Measurements from ENCODE around the gene FHOD1. TPM values are rescaled to one million over a fixed set of nuclear protein-coding genes. Genes with fewer than 3 reads are reported as not detected.
A peak's percentile ranks its signal among the peaks of the same experiment; 100 is the strongest.

The FHOD1 gene
- total and polyA plus RNA-seq, 2 donors (not counting 1 experiment from before 2014, with no cell fraction given) = 46.3 to 46.9 TPM

DNA sequence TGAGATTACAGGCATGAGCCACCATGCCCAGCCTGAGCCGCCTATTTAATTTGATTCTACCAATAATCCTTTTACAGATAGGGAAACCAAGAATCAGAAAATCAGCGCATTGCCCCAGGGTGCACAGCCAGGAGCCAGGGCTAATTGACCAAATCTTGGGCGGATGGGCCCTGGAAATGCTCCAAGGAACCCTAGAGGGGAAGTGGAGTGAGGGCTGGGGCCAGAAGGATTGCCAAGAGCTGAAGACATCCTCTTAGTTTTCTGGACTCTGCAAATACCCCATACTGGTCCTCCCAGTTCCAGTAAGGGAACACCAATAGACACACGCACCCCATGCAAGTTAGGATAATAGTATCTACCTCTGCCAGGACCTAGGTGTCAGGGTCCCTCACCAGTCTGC lies 3.8 kb downstream of the FHOD1 start:
- H3K4me1 ChIP-seq (ENCODE audit: control insufficient read depth in 2 of 2, insufficient read depth in 2 of 2, low read length in 2 of 2) = peaks cover 35 to 46% of the 10 kb centered on the region in 2 donors

DNA sequence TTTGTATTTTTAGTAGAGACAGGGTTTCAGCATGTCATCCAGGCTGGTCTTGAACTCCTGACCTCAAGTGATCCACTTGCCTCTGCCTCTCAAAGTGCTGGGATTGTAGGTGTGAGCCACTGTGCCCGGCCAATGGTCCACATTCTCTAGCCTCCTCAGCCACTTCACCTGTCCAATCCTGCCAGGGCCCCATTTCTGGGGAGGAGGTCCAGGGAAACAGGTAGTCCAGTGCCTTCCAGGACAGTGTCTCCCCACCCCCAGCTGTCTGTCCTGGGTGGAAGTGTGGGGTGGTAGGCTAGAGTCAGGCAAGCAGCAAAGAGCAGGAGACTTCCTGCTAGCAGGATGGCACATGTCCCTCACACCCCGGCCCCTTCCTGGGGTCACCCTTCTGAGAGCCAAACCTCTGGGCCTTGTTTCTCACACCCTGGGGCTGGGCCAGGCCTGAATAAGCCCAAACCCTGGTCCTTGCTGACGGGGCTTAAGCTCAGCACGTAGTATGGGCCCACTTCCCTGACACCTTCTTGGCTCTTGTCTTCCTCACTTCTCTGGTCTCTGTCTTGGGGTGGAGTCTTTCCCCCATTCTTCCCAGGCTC lies 5.0 kb downstream of the FHOD1 start:
- Mint-ChIP-seq H3K27me3 (no peaks in the 10 kb centered on the region), H3K4me3 (no peak overlapping the region), H3K4me1 (peaks cover 29% of the 10 kb centered on the region), H3K9me3 (ENCODE audit: insufficient read depth) (no peaks in the 10 kb centered on the region), H3K27ac (peak overlapping the region; percentile 50)
- peaks cover 4% of the 10 kb centered on the region for H4K20me1 ChIP-seq (ENCODE audit: control insufficient read depth, insufficient read depth, low read length, poor library complexity, severe bottlenecking)
- DNase-seq = no peak
- H3K4me2 ChIP-seq (replicated peaks; ENCODE audit: low read depth, low read length, poor library complexity, severe bottlenecking) = no peak overlapping the region
- ChIA-PET POLR2A (no interaction called here), CTCF (no interaction called here)
- intact Hi-C loops (cut with micrococcal nuclease) = loop anchor here (10.0 kb wide), 1 partner anchor 423 kb away; the partner anchor contains the start of genes ACD, C16orf86, ENKD1 and PARD6A
- H3K27me3 ChIP-seq (replicated peaks in 1 of 4; ENCODE audit: control extremely low read depth in 1 of 4, control insufficient read depth in 3 of 4, insufficient read depth in 4 of 4, low read length in 3 of 4) = no peaks in the 10 kb centered on the region
- H3K36me3 ChIP-seq (replicated peaks in 1 of 2; ENCODE audit: control extremely low read depth in 1 of 2, control insufficient read depth in 1 of 2, extremely low read depth in 1 of 2, insufficient read depth in 2 of 2, low read length in 1 of 2) = peaks cover 0 to 20% of the 10 kb centered on the region in 2 experiments
- H3K27ac ChIP-seq (ENCODE audit: low read length in 2 of 2) = no peak overlapping the region
- H3K9ac ChIP-seq (ENCODE audit: low read length) = no peak overlapping the region
- no peaks in the 10 kb centered on the region for H3K9me3 ChIP-seq (ENCODE audit: control extremely low read depth in 1 of 3, control insufficient read depth in 2 of 3, insufficient read depth in 1 of 3, low read length in 2 of 3)
- no peak overlapping the region for H3K4me3 ChIP-seq (ENCODE audit: control extremely low read depth in 1 of 5, extremely low read depth in 1 of 5, insufficient read depth in 1 of 5, low read depth in 2 of 5, low read length in 4 of 5)
- TF ChIP-seq, protein P1, sequence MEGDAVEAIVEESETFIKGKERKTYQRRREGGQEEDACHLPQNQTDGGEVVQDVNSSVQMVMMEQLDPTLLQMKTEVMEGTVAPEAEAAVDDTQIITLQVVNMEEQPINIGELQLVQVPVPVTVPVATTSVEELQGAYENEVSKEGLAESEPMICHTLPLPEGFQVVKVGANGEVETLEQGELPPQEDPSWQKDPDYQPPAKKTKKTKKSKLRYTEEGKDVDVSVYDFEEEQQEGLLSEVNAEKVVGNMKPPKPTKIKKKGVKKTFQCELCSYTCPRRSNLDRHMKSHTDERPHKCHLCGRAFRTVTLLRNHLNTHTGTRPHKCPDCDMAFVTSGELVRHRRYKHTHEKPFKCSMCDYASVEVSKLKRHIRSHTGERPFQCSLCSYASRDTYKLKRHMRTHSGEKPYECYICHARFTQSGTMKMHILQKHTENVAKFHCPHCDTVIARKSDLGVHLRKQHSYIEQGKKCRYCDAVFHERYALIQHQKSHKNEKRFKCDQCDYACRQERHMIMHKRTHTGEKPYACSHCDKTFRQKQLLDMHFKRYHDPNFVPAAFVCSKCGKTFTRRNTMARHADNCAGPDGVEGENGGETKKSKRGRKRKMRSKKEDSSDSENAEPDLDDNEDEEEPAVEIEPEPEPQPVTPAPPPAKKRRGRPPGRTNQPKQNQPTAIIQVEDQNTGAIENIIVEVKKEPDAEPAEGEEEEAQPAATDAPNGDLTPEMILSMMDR (IDR thresholded peaks at IDR 0.05) = no peak
- no peak for TF ChIP-seq EZH2 (IDR thresholded peaks at IDR 0.05; ENCODE audit: borderline replicate concordance, insufficient read depth, low read depth, low read length, poor library complexity, severe bottlenecking)
- H3K79me2 ChIP-seq (ENCODE audit: control insufficient read depth, insufficient read depth, low read length) = peaks cover 26% of the 10 kb centered on the region
- H2AFZ ChIP-seq (ENCODE audit: insufficient read depth, low read depth, low read length, poor library complexity, severe bottlenecking) = no peak overlapping the region
- WGBS (ENCODE audit: insufficient coverage) = 100% methylated on average over 3 of the region's 4 CpGs
- peaks cover 26 to 37% of the 10 kb centered on the region in 2 donors for H3K4me1 ChIP-seq (ENCODE audit: control insufficient read depth in 2 of 2, insufficient read depth in 2 of 2, low read length in 2 of 2)
- no peak for ATAC-seq (ENCODE audit: low read depth)

More for the DNA sequence above, 3.8 kb downstream of the FHOD1 start:
- Mint-ChIP-seq H3K4me3 (no peak overlapping the region), H3K27me3 (no peaks in the 10 kb centered on the region), H3K4me1 (peaks cover 40% of the 10 kb centered on the region), H3K9me3 (ENCODE audit: insufficient read depth) (no peaks in the 10 kb centered on the region), H3K27ac (peak overlapping the region; percentile 56)
- intact Hi-C loops (cut with micrococcal nuclease) = loop anchor here (10.0 kb wide), 1 partner anchor 421 kb away; the partner anchor contains the start of genes ACD, C16orf86, ENKD1 and PARD6A
- H3K79me2 ChIP-seq (ENCODE audit: control insufficient read depth, insufficient read depth, low read length) = peaks cover 26% of the 10 kb centered on the region
- no peaks in the 10 kb centered on the region for H3K9me3 ChIP-seq (ENCODE audit: control extremely low read depth in 1 of 3, control insufficient read depth in 2 of 3, insufficient read depth in 1 of 3, low read length in 2 of 3)
- no peak overlapping the region for H3K9ac ChIP-seq (ENCODE audit: low read length)
- CTCF ChIA-PET = interaction anchor here (1.0 to 3.7 kb wide), 4 partner anchors 16 to 185 kb away, joined by 3 to 33 read pairs (median 8); partner anchors contain the start of gene TMEM208
- H2AFZ ChIP-seq (ENCODE audit: insufficient read depth, low read depth, low read length, poor library complexity, severe bottlenecking) = no peak overlapping the region
- WGBS (ENCODE audit: insufficient coverage) = 91% methylated on average over 4 of the region's 4 CpGs
- no peaks in the 10 kb centered on the region for H3K27me3 ChIP-seq (replicated peaks in 1 of 4; ENCODE audit: control extremely low read depth in 1 of 4, control insufficient read depth in 3 of 4, insufficient read depth in 4 of 4, low read length in 3 of 4)
- POLR2A ChIA-PET = interaction anchor here (2.5 kb wide), 1 partner anchor 17 kb away, joined by 30 read pairs; the partner anchor contains the start of gene TMEM208
- peak overlapping the region in 1 of 2 donors; percentile 86 for H3K27ac ChIP-seq (ENCODE audit: low read length in 2 of 2)
- H4K20me1 ChIP-seq (ENCODE audit: control insufficient read depth, insufficient read depth, low read length, poor library complexity, severe bottlenecking) = peaks cover 4% of the 10 kb centered on the region
- no peak overlapping the region for H3K4me3 ChIP-seq (ENCODE audit: control extremely low read depth in 1 of 5, extremely low read depth in 1 of 5, insufficient read depth in 1 of 5, low read depth in 2 of 5, low read length in 4 of 5)
- no peak overlapping the region for H3K4me2 ChIP-seq (replicated peaks; ENCODE audit: low read depth, low read length, poor library complexity, severe bottlenecking)
- TF ChIP-seq EZH2 (IDR thresholded peaks at IDR 0.05; ENCODE audit: borderline replicate concordance, insufficient read depth, low read depth, low read length, poor library complexity, severe bottlenecking) = no peak
- TF ChIP-seq, protein P1 (IDR thresholded peaks at IDR 0.05) = no peak
- DNase-seq (no peak), ATAC-seq (ENCODE audit: low read depth) (no peak)
- H3K36me3 ChIP-seq (replicated peaks in 1 of 2; ENCODE audit: control extremely low read depth in 1 of 2, control insufficient read depth in 1 of 2, extremely low read depth in 1 of 2, insufficient read depth in 2 of 2, low read length in 1 of 2) = peaks cover 0 to 10% of the 10 kb centered on the region in 2 experiments

Measured in B cell (primary cell).